Lower leg skin (tissue), 4 donors: ENCODE data around the gene NHERF2. TPM values are rescaled to one million over a fixed set of nuclear protein-coding genes. Genes with fewer than 3 reads are reported as not detected.
A peak's percentile ranks its signal among the peaks of the same experiment; 100 is the strongest.

Experiments used
- DNase-seq, 2 donors: peaks; one replicate each; pipeline ENCODE4 v3.0.0-alpha.2; 2019; ENCODE audit warnings: low spot score in 2 of 2
- H3K4me3 ChIP-seq: fragments of 200-600 bp; sonication (generic); 2 replicates; pipeline ENCODE4 v1.5.1; 2017; ENCODE audit warnings: mild to moderate bottlenecking, low read depth; ENCODE audit not compliant: poor library complexity, severe bottlenecking
- CTCF ChIP-seq, 3 donors: fragments of 450-650 bp; IDR thresholded peaks; one replicate each; pipeline ENCODE4 v1.5.1; 2016; ENCODE audit warnings: antibody characterized with exemption in 3 of 3, mild to moderate bottlenecking in 3 of 3, moderate library complexity in 2 of 3
- POLR2A ChIP-seq, 2 donors: fragments of 450-650 bp; IDR thresholded peaks; one replicate each; pipeline ENCODE4 v1.6.1; 2016 to 2017; ENCODE audit warnings: antibody characterized with exemption in 2 of 2, mild to moderate bottlenecking in 1 of 2, moderate library complexity in 1 of 2
- WGBS, 2 donors: methylation state at CpG; one replicate each; pipeline ENCODE4 v1.1.5; 2018; 5-methylcytosine and 5-hydroxymethylcytosine counted together
- intact Hi-C: fragments of 100-400 bp; cut with DNase I; formaldehyde crosslinking; loops from one replicate; pipeline ENCODE4 v1.15.0; 2023; ENCODE audit warnings: low total_unique reads
- total RNA-seq, 4 donors: library from RNA; depleted of rRNA; stranded (reverse); fragments of >200 nt; gene quantifications; one replicate each; pipeline ENCODE4 v1.1.0, GENCODE V29; 2016

The NHERF2 gene
- total RNA-seq, result 10 to 100 TPM; 11.9 to 30.6 (median 27.3) TPM

GRCh38 chr16:2026461-2027023 is at the start of gene NHERF2:
TSS of gene NHERF2 (plus strand) at chr16:2026902. CDS start at chr16:2027006, 104 bp downstream.
- intact Hi-C loops, result no loop called here
- WGBS, 2 donors, result 12% methylated on average over 26 of the region's 59 CpGs; no CpG with 5 or more reads in 1 of the 2 donors
- DNase-seq, result no peak

GRCh38 chr16:1976951-1977874 is 49.5 kb upstream of the NHERF2 start:
- no peak for DNase-seq
- intact Hi-C loops, result no loop called here
- H3K4me3 ChIP-seq, result no peak overlapping the region
- TF ChIP-seq CTCF (IDR thresholded peaks at IDR 0.05) (no peak), POLR2A (IDR thresholded peaks at IDR 0.05) (no peak)
- WGBS, 2 donors, result 90 to 92% methylated on average over 28 to 33 of the region's 33 CpGs

More at GRCh38 chr16:2026461-2027023, at the start of gene NHERF2:
- TF ChIP-seq POLR2A (IDR thresholded peaks at IDR 0.05) (no peak), CTCF (IDR thresholded peaks at IDR 0.05) (no peak)
- H3K4me3 ChIP-seq, result peak within 1 kb of the TSS; percentile 31

- no peak for DNase-seq
- no peak overlapping the region for H3K4me3 ChIP-seq
- TF ChIP-seq POLR2A (IDR thresholded peaks at IDR 0.05) (no peak), CTCF (IDR thresholded peaks at IDR 0.05) (no peak)
- WGBS, 2 donors, result 92 to 96% methylated on average over 17 to 18 of the region's 18 CpGs
- intact Hi-C loops, result no loop called here
Observed at GRCh38 chr16:1977875-1978268, 48.8 kb upstream of the NHERF2 start.

- no peak overlapping the region for H3K4me3 ChIP-seq
- 61 to 71% methylated on average over 31 to 36 of the region's 37 CpGs for WGBS, 2 donors
- no peak for DNase-seq
- intact Hi-C loops, result no loop called here
- TF ChIP-seq POLR2A (IDR thresholded peaks at IDR 0.05), result no peak
- no peak for TF ChIP-seq CTCF (IDR thresholded peaks at IDR 0.05)
Observed at GRCh38 chr16:1978476-1979120, 48.1 kb upstream of the NHERF2 start.

GRCh38 chr16:1979271-1980029 is 47.3 kb upstream of the NHERF2 start:
- 13 to 26% methylated on average over 12 to 53 of the region's 70 CpGs for WGBS, 2 donors
- no peak overlapping the region for H3K4me3 ChIP-seq
- TF ChIP-seq POLR2A (IDR thresholded peaks at IDR 0.05) (no peak), CTCF (IDR thresholded peaks at IDR 0.05) (no peak)
- intact Hi-C loops, result no loop called here
- DNase-seq, result peak in 1 of 2 donors; percentile 71
